Fibroblast of upper back skin (primary cell): ENCODE results near the gene BCAT1.
A peak's percentile ranks its signal among the peaks of the same experiment; 100 is the strongest.

Experiments used
- DNase-seq: peaks from one replicate; pipeline ENCODE4 v3.0.0-alpha.2; 2013

BCAT1 gene, protein sequence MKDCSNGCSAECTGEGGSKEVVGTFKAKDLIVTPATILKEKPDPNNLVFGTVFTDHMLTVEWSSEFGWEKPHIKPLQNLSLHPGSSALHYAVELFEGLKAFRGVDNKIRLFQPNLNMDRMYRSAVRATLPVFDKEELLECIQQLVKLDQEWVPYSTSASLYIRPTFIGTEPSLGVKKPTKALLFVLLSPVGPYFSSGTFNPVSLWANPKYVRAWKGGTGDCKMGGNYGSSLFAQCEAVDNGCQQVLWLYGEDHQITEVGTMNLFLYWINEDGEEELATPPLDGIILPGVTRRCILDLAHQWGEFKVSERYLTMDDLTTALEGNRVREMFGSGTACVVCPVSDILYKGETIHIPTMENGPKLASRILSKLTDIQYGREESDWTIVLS

DNA sequence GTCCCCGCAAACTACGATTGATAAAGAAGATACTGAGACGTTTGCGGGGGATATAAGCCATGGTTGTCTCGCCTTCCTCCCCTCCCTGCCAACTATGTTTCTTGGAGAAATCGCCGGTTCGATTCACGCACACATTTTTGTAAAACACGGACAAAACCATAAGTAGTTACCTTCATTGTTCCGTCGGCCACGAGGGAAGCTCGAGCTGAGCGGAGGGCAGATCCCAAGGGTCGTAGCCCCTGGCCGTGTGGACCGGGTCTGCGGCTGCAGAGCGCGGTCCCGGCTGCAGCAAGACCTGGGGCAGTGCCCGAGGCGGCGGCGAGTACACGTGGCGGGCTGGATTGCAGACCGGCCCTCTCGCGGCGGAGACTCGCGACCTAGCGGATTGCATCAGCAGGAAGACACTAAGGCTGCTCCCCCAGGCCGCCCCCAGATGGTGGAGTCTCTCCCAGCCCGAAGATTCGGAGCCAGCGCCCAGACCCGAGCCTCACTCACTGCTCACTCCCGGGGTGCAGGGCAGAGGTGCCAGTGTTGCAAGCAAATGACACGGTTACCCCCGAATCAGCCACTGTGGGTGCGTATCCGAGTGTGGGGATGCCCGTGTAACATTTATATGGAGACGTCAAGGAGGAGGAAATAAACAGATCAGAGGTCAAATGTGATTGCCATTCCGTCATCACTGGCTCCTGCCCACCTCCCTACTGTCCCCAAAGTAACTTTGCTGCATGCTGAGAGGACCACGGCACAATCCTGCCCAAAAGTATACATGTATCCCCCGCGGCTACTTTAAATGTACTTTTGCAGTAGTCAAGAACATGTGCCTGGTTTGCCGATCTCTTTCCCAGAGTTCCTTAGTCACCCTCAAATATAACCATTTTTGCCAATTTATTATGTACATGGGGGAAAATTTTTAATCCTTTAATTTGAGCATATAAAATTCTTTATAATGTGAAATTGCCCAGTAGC, at the start of gene BCAT1:
Gene BCAT1, minus strand, starts transcription at position 345 of the 966 bp plus-strand sequence. Its CDS starts 169 bp downstream, at position 176.
- peak; percentile 92 for DNase-seq

DNA sequence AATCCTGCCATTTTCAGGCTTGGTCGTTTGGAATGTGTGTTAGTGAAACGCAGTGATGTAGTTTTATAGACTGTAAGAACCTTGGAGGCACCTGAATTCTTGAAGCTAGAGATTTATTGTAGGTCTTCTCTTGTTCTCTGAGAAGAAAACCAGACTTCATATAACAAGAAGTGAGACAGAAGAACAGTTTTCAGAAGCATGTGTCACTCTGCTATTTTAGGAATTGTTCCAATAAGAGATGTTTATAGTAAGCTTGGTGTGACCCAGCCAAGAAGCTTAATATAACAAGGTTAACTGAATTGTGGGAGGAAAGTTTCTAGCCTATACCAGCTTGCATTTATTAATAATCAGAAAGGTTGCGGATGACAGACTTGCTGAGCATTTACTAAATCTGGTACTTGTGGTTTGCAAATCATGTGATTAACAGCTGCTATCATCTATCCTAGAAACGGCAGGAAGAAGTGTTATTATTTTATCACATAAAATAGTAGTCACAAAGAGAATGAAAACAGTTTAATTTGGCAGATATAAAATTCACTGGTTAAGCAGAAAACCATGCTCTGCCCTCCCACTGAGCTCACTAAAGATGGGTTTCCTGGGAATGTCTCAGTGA, 49.2 kb upstream of the BCAT1 start:
- DNase-seq = peak; percentile 83

DNA sequence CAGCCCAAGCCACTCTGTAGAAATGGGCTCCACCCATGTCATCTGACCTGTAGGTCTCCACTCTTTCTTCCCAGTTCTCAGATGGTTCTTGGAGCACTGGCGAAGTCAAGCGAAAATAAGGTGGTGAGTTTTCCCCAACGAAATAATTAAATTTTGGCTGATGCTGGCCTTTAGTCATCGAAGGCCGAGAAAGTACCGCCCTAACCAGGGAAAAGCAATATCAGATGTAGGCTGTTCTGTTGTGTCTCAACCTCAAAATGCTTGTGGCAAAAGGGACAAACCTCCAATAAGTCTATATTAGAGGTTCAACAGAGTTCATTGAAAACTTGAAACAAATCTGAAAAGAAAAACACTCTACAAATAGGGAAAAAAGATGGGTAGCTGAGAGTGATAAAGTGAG, 48.6 kb upstream of the BCAT1 start:
- no peak for DNase-seq

DNA sequence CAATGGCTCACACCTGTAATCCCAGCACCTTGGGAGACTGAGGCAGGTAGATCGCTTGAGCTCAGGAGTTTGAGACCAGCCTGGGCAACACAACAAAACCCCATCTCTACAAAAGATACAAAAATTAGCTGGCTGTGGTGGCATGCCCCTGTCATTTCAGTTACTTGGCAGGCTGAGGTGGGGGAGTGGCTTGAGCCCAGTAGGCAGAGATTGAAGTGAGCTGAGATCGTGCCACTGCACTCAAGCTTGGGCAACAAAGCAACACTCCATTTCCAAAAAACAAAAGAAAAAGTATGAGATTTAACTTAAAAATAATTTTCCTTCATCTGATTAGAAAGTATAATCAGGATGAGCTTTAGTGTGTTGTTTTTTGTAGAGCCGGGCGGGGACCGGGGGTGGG, 47.9 kb upstream of the BCAT1 start:
- no peak for DNase-seq

DNA sequence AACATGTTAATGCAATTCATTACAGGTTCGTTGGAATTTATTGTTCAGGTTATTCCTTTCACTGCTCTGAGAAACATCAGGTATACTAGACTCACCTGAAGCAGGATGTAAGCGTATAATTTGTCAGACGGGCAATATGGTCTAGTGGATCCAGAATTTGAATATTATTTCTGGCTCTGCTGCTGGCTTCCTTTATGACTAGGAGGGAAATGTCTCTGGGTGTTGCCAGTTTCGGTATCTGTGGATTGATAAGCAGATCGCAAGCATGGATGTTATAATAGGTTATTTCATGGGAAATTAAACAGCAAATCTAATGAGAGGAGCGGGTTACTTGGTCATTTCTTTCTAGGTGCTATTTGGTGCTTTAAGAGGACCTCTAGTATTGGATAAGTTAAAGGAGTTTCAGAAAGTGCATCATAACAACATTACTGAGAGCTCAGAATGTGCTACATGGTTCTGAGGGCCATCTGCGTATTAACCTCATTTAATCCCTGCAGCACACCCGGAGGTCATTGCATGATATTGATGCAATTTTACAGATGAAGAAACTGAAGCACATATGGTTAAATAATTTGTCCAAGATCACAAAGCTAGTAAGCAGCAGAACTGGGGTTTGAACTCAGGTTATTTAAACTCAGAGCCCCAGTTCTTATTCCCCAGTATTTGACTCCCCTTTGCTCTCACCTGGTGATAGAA, 47.3 kb upstream of the BCAT1 start:
- DNase-seq = no peak

DNA sequence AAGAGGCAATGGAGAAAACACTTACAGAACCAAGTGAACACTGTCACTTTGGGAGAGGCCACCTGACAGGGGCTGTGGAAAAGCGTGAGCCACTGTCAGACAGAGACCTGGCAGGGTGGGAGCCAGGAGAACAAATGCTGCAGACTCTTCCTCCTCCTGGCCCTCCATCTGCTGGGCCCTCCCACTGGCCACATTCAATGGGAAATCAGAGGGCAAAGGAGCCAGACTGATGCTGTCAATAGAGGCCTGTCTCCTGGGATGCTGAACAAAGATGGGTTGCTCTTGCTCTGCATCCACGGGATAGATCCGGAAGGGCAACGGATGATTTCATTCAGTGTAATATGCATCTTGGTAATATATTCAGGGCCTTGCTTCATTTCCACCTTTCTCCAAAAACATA, 44.9 kb upstream of the BCAT1 start:
- DNase-seq = no peak

DNA sequence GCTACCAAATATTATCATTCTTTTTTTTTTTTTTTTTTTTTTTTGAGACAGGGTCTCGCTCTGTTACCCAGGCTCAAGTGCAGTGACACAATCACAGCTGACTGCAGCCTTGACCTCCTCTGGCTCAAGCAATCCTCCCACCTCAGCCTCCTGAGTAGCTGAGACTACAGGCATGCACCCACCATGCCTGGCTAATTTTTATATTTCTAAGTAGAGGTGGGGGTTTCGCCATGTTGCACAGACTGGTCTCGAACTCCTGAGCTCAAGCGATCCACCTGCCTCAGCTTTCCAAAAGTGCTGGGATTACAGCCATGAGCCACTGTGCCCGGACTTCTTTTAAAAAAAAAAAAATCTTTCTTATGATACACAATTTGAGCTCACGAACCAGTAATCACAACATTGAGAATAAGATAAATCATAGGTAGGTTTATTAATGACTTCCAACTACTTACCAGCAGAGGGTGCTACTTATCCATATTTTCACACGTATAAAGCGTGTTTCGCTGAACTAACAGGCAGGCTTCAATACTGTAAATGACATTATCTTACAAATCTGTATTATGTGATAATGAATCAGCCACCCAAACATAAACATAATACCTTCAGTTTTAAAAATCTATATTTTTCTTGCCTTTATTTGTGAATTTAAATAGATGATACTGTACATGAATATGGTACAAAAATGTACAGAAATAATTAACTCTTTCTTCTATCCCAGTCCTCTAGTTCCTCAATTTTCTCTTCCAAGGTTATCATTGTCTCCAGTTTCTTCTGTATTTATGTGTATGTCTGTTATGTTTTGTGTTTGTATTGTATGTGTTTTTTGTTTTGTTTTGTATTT, 42.5 kb upstream of the BCAT1 start:
- peak; percentile 67 for DNase-seq

DNA sequence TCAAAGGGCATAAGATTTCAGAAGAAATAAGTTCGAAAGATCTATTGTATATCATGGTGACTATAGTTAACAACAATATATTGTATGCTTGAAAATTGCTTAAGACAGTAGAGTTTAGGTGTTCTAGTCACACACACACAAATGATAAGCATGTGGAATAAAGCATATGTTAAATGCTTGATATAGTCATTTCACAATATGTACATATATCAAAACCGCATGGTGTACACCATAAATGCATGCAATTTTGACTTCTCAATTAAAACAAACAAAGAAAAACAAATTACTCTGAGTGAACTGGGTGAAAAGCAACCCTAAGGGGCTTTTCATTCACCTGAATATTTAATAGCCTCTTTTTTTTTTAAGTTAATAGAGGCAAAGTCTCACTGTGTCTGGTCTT, 40.3 kb upstream of the BCAT1 start:
- DNase-seq = no peak

DNA sequence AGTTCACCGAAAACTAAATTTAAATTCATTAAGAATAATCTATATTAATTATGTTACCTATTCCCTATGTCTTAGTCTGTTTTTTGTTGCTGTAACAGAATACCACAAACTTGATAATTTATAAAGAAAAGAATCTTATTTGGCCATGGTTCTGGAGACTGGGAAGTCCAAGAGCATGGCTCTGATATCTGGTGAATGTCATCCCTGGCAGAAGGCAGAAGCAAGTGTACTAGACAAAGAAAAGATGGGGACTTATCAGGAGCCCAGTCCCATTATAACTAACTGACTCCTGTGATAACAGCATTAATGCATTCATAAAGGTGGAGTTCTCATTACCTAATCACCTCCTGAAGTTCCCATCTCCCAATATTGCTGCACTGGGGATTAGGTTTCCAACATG, 33.3 kb upstream of the BCAT1 start:
- no peak for DNase-seq

DNA sequence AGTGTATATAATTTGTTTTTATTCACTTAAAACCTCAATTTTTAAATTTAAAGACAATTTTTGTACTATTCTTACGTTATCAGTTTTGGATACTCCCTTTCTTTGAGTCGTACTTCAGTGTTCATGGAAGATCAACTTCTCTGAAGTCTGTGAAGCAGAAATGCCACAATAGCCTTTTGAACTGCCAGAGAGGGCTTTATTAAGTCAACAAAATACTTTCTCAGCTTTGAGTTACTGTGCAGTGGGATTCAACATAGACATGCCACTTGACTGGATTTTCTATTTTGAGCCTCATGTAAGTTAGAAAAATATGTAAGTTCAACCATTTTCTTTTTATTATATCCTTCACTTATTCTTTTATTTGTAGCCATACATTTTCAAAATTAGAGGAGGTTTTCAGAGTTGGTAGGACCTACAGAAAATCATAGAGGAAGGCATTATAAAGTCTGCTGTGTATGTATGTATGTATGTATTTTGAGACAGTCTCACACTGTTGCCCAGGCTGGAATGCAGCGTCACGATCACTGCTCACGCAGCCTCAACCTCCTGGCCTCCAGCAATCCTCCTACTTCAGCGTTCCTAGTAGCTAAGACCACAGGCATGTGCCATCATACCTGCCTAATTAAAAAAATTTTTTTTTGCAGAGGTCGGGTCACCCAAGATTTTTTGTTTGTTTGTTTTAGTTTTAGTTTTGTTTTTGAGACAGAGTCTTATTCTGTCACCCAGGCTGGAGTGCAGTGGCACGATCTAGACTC, 31.3 kb upstream of the BCAT1 start:
- DNase-seq = no peak

DNA sequence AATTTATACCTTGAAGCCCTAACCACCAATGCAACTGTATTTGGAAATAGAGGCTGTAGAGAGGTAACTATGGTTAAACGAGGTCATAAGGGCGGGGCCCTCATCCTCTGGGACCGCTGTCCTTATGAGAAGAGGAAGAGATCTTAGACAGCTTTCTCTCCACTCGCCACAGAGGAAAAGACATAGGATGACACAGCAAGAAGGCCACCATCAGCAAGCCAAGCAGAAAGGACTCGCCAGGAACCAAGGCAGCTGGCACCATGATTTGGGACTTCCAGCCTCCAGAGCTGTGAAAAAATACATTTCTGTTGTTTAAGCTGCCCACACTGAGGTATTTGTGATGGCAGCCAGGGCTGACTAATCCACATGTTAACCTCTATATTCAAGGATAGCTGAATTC, 30.4 kb upstream of the BCAT1 start:
- DNase-seq = no peak

DNA sequence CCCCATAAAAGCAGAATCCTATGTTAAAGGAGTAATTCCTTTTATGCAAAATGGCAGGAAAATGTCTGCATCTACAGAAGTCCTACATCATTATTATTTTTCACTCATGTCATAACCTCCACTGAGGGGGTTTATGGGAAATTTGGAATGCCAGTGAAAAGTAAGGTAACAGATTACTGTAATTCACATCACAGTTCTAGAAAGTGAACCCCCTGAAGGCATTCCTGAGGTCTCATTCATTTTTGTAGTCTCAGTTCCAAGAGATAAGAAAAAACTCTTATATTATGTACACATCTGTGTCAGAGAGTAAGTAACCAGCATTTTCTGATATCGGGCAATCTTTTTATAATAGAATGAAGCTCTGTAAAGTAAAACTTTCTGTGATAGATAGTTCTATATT, 28.8 kb upstream of the BCAT1 start:
- no peak for DNase-seq

DNA sequence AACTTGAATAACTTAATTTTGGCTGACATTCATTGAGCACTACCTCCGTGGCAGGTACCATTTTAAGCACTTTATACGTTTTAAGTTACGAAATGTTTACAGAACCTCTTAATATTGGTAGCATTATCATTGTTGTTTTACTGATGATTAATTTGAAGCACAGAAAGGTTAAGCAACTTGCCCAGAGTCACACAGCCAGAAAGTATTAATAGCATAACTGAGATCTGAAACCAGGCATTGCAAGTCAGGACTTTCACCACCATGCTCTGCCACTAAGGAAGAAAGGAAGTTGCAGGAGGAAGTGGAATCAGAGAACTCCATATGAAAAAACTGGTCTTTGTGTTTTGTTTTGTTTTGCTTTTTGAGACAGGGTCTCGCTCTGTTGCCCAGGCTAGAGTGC, 28.2 kb upstream of the BCAT1 start:
- no peak for DNase-seq

DNA sequence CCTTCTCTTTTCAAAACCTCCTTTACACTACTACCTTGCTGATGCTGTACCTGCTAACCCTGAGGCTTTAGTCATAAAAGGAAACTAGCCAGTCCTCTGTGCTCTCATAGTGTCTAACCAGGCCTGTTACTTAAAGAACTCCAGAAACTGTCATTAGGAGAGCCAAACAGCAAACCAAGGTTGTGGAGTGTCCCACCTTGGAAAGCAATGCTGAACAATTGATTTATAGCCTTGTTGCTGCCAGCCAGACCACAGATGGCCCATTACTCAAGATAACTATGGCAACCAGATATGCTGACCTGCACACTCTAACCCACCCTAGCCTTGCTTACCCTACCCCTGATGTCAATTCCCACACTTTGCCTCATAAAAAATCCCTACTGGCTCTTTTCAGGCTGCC, 26.5 kb upstream of the BCAT1 start:
- no peak for DNase-seq

DNA sequence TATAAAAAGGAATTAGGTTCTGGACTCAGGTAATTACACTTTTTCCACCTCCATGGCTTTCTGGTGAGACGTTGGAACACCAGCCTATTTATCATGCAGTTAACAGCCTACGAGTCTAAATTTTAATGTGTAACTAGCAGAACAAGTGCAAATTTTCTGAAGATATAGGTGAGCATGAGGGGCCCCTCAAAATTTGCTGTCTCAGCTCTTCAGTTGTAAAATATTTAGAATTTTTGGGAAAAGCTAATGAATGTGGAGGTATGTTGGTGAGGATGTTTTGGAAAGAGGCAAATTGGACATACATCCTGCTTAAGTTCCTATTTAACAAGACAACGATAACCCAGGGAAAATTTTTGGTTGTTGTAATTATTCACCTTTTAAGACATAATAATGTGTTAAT, 25.3 kb upstream of the BCAT1 start:
- DNase-seq = no peak

DNA sequence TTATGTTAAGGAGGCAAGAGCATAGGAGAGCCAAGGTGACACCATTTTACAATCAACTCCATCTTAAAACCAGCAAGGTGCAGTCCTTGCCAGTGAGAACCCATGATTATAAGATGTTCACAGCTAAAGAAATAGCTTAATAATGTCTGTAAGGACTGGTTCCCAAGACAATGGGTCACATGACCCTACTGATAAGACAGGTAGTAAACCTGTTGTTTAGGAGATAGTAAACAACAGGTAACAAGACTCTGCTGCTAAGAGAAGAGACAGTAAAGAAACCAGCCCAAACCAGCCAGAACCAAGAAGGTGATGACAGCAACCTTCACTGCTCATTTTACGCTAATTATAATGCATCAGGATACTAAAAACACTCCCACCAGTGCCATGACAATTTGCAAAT, 23.2 kb upstream of the BCAT1 start:
- no peak for DNase-seq

DNA sequence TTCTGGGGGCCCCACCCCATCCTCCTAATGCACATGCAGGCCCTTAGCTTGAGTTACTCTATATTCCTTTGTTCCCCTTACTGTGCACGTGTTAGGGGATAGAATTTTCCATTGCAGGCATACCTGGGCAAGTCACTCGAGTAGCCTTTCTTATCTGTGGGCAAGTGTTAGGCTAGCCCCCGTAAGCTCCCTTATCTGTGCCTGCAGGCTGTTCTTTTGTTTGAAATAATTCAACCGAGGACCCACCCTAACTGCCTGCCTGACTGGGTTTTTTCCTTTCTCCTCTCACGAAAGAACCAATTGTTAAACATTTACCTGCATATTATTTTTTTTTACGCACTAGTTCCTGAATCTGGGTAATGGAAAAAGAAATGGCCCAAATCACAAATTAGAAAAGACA, 21.3 kb upstream of the BCAT1 start:
- DNase-seq = no peak

DNA sequence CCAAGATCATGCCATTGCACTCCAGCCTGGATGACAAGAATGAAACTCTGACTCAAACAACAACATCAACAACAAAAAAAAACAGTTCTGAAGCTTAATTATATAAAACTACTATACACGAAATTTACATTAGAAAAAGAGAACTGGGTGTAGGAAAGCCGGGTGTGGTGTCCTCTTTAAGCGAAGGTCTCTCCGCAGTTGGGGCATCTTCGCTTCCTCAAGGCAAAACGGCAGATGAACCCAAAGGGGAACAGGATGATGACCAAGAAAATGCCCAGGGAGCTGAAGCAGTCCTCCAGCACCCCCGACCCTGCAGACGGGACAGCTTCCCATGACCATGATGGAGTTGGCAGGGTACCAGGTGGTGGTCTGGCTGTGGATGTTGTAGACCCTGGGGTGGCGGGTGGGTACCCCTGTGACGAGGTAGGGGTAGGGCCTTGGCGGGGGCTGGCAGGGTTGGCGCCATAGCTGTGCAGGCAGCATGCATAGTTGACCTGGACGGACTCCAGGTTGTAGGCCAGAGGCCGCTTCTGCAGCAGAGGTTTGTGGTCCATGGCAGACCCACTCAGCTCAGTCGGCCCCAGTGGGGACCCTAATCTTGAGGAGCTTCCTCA, 18.2 kb upstream of the BCAT1 start:
- DNase-seq = no peak

DNA sequence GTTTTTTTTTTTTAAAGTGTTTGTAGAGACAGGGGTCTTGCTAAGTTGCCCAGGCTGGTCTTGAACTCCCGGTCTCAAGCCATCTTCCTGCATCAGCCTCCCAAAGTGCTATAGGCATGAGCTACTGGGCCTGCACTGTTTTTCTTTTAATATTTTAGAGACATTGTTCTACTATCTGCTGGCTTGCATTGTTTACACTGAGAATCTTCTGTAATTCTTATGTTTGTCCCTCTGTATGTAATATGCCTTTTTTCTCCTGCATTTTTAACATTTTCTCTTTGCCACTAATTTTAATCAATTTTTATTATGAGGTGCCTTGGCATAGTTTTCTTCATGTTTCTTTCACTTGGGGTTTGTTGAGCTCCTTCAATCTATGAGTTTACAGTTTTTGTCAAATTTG, 15.4 kb upstream of the BCAT1 start:
- no peak for DNase-seq

DNA sequence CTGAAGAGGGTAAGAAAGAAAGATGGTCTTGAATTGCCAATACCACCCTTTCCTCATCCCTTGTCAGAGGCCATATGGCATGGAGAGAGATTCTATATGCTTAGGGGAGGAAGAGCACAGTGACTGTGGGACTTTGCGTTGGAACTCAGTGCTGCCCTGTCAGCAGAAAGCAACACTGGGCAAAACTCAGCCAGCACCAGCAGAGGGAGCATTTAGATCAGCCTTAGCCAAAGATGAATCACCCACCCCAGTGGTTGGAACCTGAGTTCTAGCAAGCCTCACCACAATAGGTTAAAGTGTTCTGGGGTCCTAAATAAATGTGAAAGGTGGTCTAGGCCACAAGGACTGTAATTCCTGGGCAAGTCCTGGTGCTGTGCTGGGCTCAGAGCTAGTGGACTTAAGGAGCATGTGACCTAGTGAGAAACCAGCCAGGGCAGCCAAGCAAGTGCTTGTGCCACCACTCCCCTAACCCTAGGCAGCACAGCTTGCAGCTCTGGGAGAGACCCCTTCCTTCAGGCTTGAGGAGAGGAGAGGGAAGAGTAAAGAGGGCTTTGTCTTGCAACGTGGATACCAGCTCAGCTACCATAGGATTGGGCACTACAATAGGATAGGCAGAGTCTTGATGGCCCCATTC, 11.4 kb upstream of the BCAT1 start:
- peak; percentile 65 for DNase-seq
